BJ (cell line): ENCODE measurements around the gene CNOT4. TPM values are rescaled to one million over a fixed set of nuclear protein-coding genes. Genes with fewer than 3 reads are reported as not detected.

Experiments
- CTCF ChIA-PET: fragments of 350-600 bp; formaldehyde crosslinking; extraction: SDS; loops from one replicate; lab custom pipeline; 2021; ENCODE audit warnings: antibody characterized with exemption, inconsistent platforms; lab: Yijun Ruan, JAX
- POLR2A ChIA-PET: fragments of 300-600 bp; sonication (Branson Sonifier 250); formaldehyde crosslinking; extraction: SDS; loops from one replicate; lab custom pipeline; 2021; ENCODE audit warnings: antibody characterized with exemption; lab: Charles Lee
- DNase-seq: peaks from one replicate; pipeline ENCODE4 v3.0.0-alpha.2; 2011; ENCODE audit warnings: low read depth
- H3K27me3 ChIP-seq: 2 replicates; pipeline ENCODE4 v1.6.0; 2011; ENCODE audit warnings: low read length; ENCODE audit not compliant: control insufficient read depth, insufficient read depth
- H3K36me3 ChIP-seq: 2 replicates; pipeline ENCODE4 v1.5.1; 2011; ENCODE audit warnings: low read length; ENCODE audit not compliant: control insufficient read depth, insufficient read depth
- H3K4me3 ChIP-seq: 2 replicates; pipeline ENCODE4 v1.5.1; 2011; ENCODE audit warnings: low read depth, mild to moderate bottlenecking, control low read depth, low read length
- polyA plus RNA-seq: library from polyadenylated mRNA; depleted of rRNA; stranded (reverse); fragments of >200 nt; gene quantifications from 2 replicates; pipeline ENCODE4 v1.2.3, GENCODE V29; 2011
- TF ChIP-seq, protein P1 (sequence below): IDR thresholded peaks from 2 replicates; pipeline ENCODE4 v1.5.1; 2011; ENCODE audit warnings: low read depth, mild to moderate bottlenecking, control low read depth, inconsistent platforms, low read length, moderate library complexity; ENCODE audit not compliant: insufficient read depth

Gene CNOT4
- polyA plus RNA-seq, 1 experiment, result 11.0 TPM

DNA sequence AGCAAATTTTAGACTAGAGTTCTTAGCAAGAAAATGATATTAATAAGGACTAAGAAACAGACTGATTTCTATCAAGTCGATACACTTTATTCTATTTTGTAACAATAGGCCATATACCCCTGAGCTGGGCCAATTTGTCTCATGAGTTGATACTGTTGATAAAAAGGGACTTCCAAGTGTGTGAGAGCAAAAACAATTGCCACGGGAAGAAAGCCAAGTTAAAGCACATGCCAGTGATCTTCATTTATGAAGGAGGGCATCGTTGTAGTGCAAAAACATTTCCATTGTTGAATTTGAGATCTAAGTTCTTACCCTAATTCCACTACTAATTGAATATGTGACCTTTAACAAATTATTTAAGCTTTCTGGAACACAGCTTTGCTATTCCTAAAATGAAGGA, 119.9 kb downstream of the CNOT4 start:
- DNase-seq, result no peak
- Histone ChIP-seq H3K27me3 (no peaks in the 10 kb centered on the region), H3K36me3 (peaks cover 4% of the 10 kb centered on the region), H3K4me3 (no peak overlapping the region)
- POLR2A ChIA-PET, result no interaction called here
- TF ChIP-seq, protein P1, sequence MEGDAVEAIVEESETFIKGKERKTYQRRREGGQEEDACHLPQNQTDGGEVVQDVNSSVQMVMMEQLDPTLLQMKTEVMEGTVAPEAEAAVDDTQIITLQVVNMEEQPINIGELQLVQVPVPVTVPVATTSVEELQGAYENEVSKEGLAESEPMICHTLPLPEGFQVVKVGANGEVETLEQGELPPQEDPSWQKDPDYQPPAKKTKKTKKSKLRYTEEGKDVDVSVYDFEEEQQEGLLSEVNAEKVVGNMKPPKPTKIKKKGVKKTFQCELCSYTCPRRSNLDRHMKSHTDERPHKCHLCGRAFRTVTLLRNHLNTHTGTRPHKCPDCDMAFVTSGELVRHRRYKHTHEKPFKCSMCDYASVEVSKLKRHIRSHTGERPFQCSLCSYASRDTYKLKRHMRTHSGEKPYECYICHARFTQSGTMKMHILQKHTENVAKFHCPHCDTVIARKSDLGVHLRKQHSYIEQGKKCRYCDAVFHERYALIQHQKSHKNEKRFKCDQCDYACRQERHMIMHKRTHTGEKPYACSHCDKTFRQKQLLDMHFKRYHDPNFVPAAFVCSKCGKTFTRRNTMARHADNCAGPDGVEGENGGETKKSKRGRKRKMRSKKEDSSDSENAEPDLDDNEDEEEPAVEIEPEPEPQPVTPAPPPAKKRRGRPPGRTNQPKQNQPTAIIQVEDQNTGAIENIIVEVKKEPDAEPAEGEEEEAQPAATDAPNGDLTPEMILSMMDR, result no peak
- CTCF ChIA-PET, result interaction anchor here (0.7 kb wide), 1 partner anchor 109 kb away, joined by 3 read pairs; no protein-coding TSS in a partner anchor

GRCh38 chr7:135388616-135389015, 121.3 kb downstream of the CNOT4 start:
- TF ChIP-seq, protein P1, result no peak
- H3K27me3 ChIP-seq, result no peaks in the 10 kb centered on the region
- CTCF ChIA-PET, result no interaction called here
- H3K4me3 ChIP-seq, result no peak overlapping the region
- H3K36me3 ChIP-seq, result no peaks in the 10 kb centered on the region; the same call in 1 of the 2 replicates
- POLR2A ChIA-PET, result no interaction called here
- DNase-seq, result no peak

DNA sequence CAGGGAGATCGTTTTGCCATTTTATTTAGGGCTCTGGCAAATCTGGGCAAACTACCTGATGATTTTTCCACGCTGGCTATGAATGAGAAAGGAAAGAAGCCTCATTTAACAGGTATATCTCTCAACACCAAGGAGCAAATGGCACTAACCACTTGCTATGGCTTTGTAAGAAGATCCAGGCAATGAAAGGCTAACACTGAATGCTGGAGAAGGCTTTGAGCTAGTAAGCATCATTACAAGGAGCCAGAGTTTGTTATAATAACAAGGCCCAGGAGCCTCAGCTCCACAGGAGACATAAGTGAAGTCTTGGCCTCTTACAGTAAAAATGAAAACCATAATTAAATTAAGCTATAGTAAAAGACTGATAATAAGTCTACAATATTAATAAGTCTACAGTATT, 123.1 kb downstream of the CNOT4 start:
- POLR2A ChIA-PET, result no interaction called here
- CTCF ChIA-PET, result interaction anchor here (1.4 kb wide), 1 partner anchor 34 kb away, joined by 3 read pairs; no protein-coding TSS in a partner anchor
- no peaks in the 10 kb centered on the region for H3K27me3 ChIP-seq
- H3K36me3 ChIP-seq, result no peaks in the 10 kb centered on the region; the same call in 1 of the 2 replicates
- H3K4me3 ChIP-seq, result no peak overlapping the region
- TF ChIP-seq, protein P1, result no peak
- DNase-seq, result no peak

GRCh38 chr7:135386181-135386580, 123.7 kb downstream of the CNOT4 start:
- ChIA-PET POLR2A (no interaction called here), CTCF (interaction anchor here (0.5 to 1.4 kb wide), 2 partner anchors 34 to 173 kb away, joined by 3 read pairs; no protein-coding TSS in a partner anchor)
- Histone ChIP-seq H3K27me3 (no peaks in the 10 kb centered on the region), H3K36me3 (no peaks in the 10 kb centered on the region; the same call in 1 of the 2 replicates), H3K4me3 (no peak overlapping the region)
- TF ChIP-seq, protein P1, result no peak
- no peak for DNase-seq

- ChIA-PET CTCF (interaction anchor here (0.5 kb wide), 1 partner anchor 21 kb away, joined by 4 read pairs; no protein-coding TSS in a partner anchor), POLR2A (no interaction called here)
- TF ChIP-seq, protein P1, result no peak
- no peaks in the 10 kb centered on the region; the same call in 1 of the 2 replicates for H3K36me3 ChIP-seq
- no peak for DNase-seq
- H3K27me3 ChIP-seq, result no peaks in the 10 kb centered on the region
- no peak overlapping the region for H3K4me3 ChIP-seq
Measured at GRCh38 chr7:135385209-135385608, 124.7 kb downstream of the CNOT4 start.
